ENCODE data around the gene TNFAIP2.
"Not testable (repeated sequence)": the region's sequence is repeated elsewhere in the genome, so short reads cannot be mapped to it uniquely, and the experiment has no call there.

TNFAIP2 gene

DNA sequence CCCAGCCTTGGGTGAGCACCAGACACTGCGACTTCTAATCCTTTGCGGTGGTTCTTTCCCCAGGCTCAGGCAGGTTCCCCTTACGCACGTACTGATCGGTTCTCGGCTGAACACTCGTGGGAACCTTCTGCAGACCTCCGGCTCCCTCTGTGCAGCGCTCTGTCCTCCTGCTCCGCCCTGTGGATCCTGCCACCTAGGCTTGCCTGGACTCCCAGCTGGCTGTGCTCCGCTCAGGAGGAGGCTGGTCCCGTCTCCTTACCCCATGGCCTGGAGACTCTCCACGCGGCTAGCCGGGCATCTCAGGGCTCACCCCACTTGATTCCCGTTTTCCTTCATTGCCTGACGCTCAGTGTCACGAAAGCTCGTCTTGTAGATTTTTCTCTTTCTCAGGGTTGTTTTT lies 34.7 kb downstream of the TNFAIP2 start:
- DNase-seq, result no peak

DNA sequence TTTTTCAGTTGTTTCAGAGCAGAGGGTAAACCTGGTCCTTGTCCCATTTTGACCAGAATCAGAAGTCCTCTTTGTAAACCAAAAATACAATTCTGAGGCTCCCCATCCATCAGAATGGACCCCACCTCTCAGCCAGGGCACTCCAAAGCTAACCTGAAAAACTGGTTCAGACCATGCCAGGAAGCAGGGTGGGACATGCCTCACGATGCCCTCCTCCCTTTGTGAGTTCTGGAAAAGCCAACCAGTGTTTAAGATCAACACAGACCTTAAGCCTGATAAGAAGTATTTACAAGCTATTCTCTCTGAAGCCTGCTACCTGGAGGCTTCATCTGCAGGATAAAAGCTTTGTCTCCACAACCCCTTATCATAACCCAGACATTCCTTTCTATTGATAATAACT lies 35.4 kb downstream of the TNFAIP2 start:
- no peak for DNase-seq

DNA sequence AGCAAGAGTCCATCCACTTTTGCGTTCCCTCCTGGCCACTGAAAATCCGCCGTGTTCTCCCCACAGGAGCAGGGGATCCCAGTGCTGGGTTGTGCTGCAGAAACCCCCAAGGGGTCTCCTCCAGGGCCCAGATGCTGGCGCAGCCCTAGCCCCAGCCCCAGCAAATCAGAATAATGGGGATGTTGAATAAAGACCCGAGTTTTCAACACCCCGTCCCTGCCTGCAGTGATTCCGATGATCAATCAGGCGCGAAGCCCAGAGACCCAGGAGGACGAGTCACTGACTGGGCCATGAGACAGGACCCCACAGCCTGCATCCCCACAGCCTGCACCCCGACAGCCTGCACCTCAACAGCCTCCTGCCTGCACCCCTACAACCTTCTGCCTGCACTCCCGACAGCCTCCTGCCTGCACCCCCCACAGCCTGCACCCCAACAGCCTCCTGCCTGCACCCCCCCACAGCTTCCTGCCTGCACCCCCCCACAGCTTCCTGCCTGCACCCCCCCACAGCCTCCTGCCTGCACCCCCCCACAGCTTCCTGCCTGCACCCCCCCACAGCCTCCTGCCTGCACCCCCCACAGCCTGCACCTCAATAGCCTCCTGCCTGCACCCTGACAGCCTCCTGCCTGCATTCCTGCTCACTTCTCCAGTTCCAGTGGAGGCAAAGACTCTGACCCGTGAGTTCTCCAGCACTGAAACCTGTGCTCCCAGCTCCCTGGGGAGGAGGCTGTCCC lies 37.2 kb downstream of the TNFAIP2 start:
- no peak for DNase-seq

DNA sequence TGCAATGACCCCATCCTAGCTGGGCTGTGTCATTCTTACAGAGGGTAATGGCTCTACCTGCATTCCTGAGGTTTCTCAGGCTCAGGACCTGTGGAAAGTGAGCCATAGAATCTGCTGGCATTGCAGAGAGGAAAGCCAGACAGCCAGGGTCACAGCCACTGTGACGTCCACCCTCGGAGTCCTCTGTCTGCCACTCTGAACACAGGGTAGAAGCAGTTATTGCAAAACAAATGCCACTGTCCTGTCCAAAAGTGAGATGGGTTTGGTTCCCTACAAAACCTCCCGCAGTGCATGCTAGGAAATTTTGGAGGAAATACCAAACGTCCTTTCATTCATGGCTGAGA lies 37.8 kb downstream of the TNFAIP2 start:
- no peak for DNase-seq

DNA sequence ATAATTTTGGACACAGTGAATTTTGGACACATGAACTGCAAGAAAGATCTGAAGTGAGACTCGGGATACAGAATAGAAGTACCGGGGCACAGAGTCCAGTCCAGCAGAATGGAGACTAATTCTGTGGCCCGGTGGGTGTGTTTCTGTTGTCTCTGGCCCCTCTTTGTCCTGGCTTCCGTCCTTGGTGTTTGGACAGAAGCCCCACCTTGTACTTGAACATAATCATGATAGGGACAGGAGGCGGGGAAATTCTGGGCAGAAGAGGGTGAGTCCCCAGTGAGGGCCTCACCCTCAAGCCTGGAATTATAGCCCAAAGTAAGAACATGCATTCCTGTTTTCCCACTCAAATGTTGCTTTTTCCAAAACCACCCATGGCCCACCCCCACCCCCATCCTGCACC lies 39.9 kb downstream of the TNFAIP2 start:
- no peak for DNase-seq

DNA sequence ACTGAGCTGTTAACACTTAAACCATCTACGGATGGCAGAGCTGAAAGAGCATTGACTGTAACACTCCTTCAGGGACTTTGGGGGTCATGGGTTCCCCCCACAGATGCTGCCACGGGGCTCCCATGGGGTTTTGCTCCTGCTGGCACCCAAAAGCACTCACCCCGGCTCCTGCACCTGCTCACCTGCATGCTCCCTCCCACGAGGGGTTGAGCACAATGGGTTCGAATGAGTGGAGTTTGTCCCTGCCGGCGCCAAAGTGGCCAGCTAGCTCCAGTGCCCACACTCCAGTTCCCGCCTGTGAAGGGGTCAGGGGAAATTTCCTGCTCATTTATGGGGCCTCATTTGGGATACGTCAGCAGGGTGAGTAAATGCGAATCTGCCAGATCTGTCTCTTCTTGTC lies 40.7 kb downstream of the TNFAIP2 start:
- DNase-seq, result no peak

DNA sequence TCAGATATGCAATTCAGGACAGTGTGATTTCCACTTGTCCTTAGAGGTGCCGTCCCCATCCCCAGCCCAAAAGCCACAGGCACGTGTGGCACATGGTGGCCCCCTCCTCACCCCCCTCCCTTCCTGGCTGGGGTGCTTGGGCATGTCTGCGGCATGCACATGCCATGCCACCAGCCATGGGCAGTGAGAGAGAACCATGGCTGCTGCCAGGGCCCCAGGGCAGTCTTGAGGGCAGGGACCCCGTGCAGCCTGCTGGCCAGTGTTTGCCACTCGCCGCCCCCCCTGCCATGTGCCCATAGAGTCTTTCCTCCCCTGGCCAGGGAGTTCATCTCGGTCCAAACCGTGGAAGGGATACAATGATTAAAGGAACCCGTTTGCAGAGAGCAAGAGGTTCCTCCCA lies 41.5 kb downstream of the TNFAIP2 start:
- DNase-seq, result no peak

DNA sequence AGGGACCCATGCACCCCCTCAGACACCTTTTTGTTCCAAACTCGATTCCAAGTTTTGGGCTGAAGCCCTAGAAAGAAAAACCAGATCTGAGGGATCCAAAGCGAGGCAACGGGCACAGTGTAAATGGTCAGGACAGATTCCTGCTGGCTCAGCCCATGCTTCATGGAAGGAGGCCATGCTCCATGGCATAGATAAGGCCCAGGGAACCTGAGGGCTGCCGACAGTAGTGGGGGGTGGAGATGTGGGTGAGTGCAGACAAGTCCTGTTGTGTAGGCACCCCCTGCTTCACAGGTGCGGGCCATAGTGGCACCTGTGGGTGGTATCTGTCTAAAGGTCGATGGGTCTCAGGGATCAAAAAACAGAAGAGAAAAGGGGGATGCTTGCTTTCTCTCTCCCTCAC lies 42.1 kb downstream of the TNFAIP2 start:
- no peak for DNase-seq

DNA sequence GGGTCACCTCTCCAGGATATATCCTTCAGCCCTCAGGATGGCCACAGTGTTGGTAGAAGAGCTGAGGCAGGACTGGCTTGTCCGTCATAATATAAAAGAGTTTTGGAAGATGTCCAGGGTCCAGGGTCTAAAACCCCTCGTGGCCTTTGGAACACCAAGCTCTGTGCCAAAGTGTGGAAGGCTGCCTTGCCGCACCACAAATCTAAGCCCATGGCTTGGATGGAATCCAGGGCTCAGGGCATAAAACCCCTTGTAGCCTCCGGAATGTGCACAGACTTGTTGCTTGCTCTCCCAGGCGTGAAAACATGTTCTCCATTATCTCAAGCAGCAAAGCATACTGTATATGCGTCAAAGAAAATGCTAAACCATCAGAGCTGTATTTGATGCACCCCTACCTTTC lies 46.7 kb downstream of the TNFAIP2 start:
- DNase-seq, result no peak

DNA sequence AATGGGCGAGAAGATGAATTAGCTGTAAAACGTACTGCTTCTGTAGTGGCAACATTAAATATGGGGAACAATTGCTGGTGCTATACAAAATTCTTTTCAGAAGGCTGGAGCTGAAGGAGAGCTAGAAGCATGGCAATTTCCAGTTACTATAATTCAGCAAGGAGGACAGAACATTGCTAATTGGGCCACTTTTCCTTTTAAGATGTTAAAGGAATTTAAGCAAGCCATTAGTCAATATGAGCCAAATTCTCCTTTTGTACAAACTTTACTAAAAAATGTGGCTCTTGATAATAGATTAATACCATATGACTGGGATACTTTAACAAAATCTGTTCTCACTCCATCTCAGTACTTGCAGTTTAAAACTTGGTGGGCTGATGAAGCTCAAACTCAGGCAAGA lies 47.9 kb downstream of the TNFAIP2 start:
- not testable (repeated sequence) for DNase-seq

DNA sequence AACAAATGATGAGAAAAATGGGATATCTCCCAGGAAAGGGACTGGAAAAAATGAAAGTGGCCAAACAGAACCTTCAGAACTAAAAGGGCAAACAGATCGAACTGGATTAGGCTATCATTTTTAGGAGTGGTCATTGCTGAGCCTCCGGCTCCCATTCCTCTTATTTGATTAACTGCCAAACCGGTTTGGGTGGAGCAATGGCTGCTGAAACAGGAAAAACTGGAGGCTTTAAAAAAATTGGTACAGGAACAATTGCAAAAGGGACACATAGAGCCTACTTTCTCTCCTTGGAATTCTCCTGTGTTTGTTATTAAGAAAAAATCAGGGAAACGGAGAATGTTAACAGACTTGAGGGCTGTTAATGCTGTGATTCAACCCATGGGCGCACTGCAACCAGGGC lies 49.7 kb downstream of the TNFAIP2 start:
- DNase-seq, result no peak

DNA sequence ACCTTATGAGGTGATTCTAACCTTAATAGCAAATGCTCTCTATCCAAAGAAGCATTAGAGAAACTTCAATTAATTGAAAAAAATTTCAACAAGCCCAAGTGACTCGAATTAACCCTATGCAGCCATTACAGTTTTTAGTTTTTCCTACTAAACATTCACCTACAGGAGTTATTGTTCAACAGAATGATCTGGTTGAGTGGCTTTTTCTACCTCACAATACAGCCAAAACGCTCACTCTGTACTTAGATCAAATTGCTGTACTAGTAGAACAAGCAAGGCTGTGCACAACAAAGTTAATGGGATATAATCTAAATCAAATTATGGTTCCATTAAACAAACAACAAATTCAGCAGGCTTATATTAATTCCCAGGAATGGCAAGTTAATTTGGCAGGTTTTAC lies 50.6 kb downstream of the TNFAIP2 start:
- not testable (repeated sequence) for DNase-seq

DNA sequence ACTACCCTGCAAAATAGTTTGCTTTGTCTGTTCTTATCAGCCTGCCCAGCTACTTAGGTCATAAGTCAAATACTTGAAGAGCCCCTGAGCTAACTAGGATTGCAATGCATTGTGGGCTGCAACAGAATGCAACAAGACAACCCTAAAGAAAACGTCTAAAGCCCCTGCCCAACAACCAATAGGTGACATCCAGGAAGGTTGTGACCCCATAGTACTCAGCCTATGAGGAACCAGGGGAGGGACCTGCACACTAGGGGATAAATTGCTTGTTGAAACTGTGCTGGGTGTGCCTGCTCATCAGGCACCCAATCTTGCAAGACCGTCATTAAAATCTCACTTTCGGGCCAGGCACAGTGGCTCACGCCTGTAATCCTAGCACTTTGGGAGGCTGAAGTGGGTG lies 52.9 kb downstream of the TNFAIP2 start:
- DNase-seq, result not testable (repeated sequence)

DNA sequence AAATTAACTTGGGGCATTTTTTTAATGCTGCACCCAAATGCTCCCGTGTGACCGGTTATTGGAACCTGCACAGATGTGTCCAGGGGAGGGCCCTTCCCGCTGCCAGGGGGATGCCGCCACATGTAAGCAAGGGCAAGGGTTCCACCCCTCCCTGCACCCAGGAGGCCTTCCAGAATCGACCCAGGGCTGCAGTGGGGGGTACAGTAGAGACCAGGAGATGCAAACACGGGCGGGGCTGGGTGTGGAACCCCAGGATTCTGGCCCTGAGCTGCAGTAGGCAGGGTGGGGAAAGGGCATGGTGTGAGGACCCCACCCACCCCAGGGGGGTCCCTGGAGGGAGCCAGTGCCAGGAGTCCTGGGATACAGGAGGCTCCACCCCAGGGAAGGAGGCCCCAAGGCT lies 54.1 kb downstream of the TNFAIP2 start:
- DNase-seq, result no peak

DNA sequence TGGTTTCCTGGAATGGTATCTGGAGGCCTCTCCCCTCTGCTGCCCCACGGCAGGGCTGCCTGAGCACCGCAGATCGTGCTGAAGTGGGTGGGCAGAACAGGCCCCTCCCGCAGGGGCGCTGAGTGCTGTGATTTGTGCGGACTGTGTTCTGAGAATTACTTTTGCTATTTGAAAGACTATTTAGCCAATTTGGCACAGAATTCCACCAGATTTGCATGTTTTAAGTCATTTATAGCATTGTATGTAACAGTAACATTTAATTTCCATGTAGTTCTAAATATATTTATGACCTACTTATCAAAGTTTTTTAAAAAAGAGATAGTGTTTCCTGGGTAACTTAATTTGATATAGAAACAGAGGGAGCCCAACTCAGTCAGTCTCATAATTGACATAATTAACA lies 55.3 kb downstream of the TNFAIP2 start:
- DNase-seq, result no peak

DNA sequence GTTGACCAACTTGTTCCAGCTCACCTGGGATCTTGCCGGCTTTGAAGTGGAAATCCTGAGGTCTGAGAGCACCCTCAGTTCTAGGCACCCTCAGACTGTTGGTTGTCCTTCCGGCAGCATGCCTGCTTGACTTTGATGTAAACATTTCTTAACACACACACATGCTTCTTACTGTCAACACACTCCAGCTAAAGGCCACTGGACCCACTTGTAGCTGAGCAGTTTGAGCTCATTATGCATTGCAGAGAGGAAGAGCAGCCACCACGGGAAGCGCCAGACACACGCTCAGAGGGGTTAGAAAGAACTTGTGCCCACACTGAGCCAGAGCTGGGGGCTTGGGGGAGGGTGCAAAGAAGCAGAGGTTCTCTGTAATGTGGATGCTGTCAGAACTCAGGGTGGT lies 55.8 kb downstream of the TNFAIP2 start:
- DNase-seq, result no peak

DNA sequence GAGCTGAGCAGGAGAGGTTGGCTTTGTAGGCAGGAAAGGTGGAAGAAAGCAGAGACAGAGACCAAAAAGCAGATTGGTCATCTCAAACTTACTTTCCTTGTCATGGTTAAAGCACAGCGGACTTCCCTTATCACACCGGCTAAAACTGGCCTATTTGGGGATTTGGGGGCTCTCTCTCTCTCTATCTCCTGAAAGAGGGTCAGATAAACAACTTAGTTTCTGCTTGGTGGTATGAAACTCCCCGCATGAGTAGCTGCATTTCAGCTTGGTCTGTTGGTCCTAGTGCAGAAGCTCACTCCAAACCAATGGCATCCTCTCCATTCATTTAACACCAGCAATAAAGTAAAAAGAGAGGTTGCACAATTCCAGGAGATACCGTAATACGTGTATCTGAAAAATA lies 57.1 kb downstream of the TNFAIP2 start:
- DNase-seq, result no peak

DNA sequence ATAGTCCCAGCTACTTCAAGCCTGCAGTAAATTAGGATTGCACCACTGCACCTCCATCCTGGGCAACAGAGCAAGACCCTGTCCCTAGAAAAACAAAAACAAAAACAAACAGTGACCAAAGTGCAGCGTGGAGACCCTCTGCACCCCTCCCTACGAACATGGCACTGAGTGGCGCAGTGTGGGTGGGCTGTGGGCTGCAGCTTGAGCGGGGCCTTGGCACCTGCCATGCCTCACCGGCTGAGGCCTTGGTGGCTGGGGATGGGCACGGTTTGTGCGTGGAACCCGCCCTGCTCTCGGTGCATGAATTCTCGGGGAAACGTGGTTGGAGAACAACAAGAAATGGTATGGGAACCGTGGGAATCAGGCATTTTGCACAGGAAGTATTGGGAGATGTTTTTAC lies 60.8 kb downstream of the TNFAIP2 start:
- no peak for DNase-seq

DNA sequence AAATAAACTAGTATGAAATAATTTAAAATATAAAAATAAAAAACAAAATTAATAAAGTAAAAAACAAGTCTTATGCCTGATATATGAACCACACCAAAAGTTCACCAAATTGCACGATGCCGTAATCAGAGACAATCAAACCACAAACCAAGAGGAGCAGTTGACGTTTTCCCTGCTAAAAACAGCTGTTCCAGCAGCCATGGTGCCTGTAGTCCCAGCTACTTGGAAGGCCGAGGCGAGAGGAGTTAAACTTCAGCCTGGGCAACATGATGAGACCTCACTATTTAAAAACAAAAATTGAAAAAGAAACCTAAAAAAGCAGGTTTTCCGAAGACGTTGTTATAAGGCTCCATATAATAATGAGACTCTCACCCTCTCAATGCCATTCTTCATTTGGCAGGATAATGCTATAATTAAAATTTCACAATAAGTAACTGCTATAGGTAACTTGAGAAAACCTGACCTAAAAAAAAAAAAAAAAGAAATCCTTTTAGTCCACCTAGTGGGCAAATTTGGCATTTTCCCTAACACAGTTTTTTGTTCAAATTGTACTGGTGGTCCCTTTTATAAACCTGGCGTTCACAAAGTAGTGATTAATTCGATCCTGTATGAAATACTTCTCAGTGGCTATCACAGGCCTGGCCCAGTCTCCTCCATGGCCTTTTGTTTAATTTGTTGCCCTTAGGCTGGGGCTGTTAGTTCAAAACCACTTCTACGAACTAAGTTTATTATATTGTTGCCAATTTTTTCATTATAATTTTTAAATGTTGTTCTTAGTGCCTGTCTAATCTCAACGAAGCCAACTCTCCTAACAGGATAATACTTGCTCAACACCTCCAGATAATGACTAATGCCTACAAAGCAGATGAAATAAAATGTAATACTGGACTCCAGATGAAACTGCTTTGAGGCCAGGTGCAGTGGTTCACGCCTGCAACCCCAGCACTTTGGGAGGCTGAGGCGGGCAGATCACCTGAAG lies 62.1 kb downstream of the TNFAIP2 start:
- peak; percentile 11 for DNase-seq

DNA sequence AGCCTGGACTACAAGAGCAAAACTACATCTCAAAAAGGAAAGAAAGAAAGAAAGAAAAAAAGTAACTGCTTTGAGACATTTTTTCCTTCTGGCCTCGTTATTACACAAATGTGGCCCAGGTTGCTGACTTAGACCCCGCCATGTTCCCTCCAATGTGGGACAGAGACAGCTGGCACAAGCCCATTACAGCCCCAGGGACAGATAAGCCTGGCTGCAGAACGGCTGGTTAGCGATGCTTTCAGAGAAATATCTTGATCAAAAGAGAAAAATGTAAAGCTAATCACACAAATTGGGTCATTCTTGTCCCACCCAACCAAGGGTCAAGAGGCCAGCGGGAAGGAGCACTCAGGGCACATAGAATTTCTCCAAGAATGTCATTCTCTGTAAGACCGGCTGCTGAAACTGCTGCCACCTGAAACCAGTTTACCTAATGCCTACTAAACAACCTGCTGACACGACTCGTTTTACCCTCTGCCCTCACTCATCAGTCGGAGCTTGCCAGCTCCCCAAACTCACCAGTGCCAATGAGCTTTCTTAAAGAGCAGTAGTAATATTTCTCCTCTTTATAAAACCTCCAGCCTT lies 63.1 kb downstream of the TNFAIP2 start:
- DNase-seq, result no peak
